HEK293T (cell line): ENCODE measurements around the gene HMGB2.

Experiments used
- FOXM1 ChIP-seq: fragments of 450-650 bp; IDR thresholded peaks from 2 replicates; pipeline ENCODE4 v1.6.1; 2017; ENCODE audit warnings: mild to moderate bottlenecking, borderline replicate concordance
- LEF1 ChIP-seq: fragments of 450-650 bp; IDR thresholded peaks from 2 replicates; pipeline ENCODE4 v1.6.1; 2017; ENCODE audit warnings: mild to moderate bottlenecking, borderline replicate concordance

- TF ChIP-seq FOXM1 (no peak), LEF1 (no peak)
These were observed 3.3 kb upstream of the HMGB2 start for GRCh38 chr4:173337463-173337862.
